CD1c-positive myeloid dendritic cell (primary cell): ENCODE measurements around the gene IMP3.

ENCODE experiments used
- DNase-seq: peaks from one replicate; pipeline ENCODE4 v3.0.0-alpha.2; 2016; ENCODE audit errors: extremely low spot score

IMP3 gene

DNA sequence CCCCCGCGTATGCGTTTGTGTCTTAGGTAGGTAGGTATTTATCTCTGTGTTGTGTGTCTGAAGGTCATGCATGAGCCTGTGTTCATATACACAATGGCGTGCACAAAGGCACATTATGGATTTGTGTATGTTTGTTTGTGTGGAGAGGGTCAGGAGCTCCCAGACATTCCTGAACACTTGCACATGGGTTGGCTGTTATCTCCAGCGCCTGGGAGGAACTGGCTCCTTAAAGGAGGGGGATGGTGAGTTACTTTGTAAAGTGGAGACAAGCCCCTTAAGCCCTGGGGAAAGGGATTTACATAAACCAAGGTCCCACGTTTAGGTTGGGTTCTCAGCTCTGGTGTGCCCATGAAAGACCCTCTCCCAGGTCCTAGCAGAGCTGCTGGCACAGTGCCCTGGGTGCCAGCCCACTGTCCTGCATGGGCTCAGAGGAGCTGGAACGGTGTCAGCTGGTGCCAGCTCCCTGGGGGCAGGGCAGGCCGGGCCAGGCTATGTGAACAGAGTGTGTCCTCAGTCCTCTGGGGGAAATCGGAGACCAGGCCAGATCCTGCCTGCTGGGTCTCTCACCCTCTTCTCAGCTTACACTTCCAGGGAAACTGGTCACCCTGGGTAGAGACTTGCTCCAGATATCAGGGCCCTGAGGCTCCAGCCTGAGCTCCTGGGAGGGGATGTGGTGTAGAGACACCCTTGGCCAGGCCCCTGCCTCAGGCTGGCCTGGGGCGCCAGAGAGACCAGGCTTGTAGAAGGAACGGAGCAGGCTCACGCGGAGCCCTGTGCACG, 32.8 kb upstream of the IMP3 start:
- DNase-seq: no peak

GRCh38 chr15:75671730-75672602, 31.9 kb upstream of the IMP3 start:
- no peak for DNase-seq

DNA sequence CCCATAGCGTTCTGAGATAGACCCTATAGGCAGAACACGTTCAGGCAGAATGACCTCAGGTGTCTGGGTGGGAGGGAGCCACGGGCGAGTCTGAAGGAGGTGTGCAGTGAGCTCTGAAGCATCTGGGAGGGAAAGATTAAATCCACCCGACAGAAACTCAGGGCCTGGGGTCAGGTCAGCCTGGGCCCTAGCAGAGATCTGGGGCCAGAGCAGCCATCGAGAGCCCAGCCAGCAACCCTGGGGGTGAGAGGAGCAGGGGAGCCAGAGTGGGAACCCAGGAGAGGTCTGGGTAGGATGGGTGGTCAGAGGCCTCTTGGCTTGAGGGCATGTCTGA, 29.8 kb upstream of the IMP3 start:
- no peak for DNase-seq

DNA sequence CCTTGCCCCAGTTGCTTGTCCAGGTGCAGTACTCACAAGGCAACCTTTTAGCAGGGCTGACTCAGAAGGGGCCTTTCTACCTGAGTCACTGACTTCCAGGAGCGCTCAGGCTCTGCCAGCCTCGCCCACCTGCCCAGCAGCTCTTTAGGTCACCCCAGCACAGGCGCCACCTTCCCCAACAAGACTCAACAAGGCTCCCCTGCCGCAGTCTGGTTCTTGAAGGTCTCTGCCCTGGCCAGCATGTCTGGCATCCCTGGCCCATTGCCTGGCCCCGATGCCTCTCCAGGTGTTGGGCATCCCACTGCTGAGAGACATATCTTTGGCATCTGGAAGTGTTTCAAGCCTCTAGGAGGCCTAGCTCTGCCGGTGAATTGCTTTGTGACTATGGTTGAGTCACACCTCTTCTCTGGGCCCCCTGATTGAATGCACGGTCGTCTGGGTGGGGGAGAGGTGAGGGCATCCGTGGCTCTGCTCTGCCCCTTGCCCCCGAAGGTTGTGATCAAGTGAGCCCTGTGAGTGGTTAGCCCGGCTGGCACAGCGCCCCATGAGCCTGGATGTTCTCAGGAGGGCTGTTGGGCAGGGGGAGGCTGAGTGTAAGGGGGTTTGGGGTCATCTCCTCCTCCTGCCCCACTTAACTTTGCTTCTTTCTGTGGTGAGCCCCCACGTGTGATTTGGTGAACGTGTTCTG, 29.3 kb upstream of the IMP3 start:
- DNase-seq: no peak

DNA sequence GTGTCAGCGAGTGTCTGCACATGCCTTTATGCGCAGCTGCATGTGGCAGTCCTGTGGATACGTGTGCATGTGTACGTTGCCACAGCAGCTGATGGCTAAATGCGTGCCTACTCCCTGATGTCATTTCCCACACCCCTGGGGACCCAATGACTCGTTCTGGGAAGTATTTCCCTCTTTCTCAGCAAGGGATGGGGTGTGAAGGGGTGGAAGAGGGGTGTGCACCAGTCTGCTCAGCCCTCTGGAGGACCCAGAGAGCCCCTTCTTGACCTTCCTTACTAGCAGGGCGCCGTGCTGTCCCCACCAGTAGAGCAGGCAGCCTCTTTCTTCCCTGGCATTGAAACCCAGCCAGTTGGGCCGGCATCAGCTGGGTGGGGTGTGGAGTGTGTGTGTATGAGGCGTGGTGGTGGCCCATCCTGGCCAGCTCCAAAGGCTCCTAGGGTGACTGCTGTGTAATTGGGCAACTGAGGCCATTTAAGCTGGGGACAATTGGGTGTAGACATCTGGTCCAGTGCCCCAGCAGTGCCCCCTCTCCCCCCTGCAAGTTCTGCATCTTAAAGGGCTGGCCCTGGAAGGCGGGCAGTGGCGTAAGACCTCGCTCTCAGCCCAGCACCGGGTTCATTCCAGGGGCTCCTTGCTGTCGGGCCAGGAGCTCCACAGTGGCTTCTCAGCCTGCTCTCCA, 26.9 kb upstream of the IMP3 start:
- peak; percentile 32 for DNase-seq

DNA sequence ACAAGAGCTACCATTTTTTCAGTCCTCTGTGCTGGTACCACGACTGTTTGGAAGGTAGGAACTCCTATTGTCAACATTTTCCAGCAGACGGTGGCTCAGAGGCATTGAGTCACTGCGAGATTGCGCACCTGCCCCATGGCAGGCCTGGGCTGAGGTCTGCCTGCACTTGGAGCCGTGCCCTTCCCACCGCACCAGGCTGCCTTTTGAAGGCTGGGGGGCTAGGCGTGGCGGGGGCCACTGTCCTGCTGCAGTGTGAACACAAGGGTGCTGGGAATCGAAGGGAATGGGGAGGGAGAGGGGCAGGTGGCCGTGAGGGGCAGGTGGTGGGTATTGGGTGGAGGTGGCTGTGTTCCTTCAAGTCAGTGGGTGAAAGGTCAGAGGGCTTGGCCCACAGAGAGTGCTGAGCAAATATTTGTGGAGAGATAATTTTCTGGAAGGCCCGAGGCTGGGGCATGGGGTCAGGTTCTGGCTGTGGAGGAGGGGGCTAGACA, 24.0 kb upstream of the IMP3 start:
- DNase-seq: no peak

DNA sequence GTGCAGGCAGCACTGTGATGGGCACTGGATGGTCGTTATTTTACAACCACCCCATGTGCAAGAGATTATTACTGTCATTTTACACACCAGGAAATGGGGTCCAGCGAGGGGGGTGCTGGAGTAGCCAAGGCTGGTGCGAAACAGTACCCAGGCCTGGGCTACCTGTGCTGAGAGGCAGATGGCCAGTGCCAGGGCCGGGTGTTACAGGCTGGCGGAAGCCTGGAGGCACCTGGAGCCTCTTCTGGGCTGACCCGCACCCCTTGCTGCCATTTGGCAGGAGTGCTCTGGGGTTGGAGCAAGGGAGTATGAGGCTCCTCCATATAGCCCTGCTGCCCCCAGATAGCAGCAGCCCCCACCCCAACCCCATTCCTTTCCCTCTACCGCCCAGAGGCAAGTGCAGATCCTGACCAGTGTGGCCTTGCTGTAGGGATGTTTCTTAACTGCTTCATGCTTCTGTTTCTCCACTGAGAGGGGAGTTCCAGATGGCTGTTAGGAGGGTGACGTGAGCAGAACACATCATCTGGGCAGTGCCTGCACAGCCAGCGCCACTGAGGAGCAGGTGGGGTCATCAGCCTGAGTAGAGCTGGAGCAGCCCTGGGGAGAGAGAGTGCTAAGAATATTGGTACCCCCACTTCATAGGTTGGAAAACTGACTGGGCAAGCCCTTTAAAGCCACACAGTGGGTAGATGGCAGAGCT, 22.9 kb upstream of the IMP3 start:
- DNase-seq: no peak

GRCh38 chr15:75661756-75662140, 21.7 kb upstream of the IMP3 start:
- no peak for DNase-seq

- DNase-seq: no peak
Observed at GRCh38 chr15:75661100-75661755, 21.2 kb upstream of the IMP3 start.

DNA sequence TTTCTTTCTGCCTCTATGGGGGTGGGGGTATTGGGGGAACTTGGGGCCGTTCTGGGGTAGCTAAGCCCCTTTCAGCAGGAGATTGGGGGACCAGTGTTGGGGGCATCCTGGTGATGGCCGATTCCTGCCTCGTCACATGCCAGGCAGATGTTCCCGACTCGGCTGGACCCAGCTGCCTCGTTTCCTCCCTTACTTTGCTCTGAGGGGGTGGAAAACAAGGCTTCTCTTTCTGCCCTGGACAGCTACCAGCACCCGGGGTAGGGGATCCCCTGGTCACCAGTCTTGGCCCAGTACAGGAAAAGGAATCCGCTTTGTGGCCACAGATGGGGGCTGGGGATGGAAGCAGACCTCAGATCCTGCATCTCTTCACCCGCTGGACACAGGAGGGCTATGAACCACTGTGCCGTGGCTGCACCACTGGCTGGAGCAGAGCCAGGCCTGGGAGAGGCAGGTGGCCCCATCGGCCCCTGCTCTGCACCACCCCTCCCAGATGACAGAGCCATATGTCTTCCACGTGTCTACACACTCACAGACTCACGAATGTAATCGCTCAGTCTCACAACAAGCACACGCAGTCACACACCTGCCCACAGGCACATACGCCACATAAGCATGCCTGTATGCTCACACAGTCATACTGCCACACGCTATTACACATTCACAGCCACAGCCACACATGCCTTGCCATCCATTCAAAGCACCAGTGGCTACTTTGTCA, 20.1 kb upstream of the IMP3 start:
- no peak for DNase-seq

- DNase-seq: no peak
Observed at GRCh38 chr15:75659141-75659771, 19.2 kb upstream of the IMP3 start.

- no peak for DNase-seq
Observed at GRCh38 chr15:75656813-75657212, 16.8 kb upstream of the IMP3 start.

GRCh38 chr15:75656331-75656730, 16.3 kb upstream of the IMP3 start:
- DNase-seq: no peak

- no peak for DNase-seq
Observed at GRCh38 chr15:75655931-75656330, 15.9 kb upstream of the IMP3 start.

- no peak for DNase-seq
Observed at GRCh38 chr15:75654201-75654907, 14.3 kb upstream of the IMP3 start.

DNA sequence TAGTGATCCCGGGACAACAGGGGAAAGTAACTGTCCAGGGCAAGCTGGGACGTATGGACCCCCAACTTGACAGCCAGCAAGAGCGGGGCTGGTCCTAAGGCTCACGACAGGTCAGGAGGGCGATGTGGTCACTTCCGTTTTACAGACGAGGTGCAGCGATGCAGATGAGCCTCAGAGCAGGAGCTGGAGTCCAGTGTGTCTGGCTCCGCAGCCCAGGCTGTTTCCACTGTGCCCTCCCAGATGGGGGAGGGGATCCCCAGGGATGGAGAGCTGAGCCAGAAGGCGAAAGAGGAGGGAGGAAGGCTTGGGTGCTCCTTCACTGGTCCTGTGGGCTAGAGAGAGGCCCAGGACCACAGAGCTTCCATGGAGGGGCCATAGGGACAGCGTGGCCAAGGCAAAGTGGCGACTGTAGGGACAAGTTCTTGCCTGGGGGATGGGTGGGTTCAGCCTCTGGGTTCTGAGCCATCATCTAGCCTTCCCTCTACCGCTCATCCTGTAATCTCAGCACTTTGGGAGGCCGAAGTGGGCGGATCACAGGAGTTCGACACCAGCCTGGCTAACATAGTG, 13.4 kb upstream of the IMP3 start:
- DNase-seq: no peak

DNA sequence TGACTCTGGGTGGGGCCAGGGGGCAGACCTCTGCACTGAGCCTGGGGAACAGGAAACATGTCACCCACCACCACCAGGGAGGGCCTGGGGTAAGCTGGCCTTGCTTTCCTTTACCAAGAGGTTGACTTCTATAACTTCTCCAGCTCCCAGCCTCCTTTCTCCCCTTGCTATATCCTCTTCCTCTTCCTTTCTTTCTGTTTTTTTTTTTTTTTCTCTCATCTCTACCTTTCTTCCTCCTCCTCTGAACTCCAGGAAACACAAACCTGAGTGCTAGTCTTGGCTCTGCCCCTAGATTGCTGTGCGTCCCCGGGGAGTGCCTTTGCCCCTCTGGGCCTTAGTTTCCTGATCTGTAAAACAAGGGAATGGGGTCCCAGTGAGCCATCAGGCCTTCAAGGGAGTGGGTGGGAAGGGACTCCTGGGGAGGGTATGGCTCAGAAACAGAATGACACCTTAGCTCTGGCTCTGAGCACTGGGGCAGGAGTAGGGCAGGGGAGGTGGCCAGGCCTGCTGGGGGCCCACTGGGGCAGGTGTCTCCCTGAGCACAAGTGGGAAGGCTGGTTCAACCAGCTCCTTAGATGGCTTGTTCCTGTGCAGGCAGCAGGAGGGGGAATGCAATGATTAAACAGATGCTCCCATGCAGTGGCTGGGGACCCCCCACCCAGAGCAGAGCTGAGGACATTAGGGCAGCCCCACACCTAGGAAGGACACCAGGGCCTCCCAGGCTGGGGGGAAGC, 12.0 kb upstream of the IMP3 start:
- no peak for DNase-seq
